NCI-H128 (cell line): Measurements from ENCODE around the gene HAUS5.
"Not testable (repeated sequence)": the region's sequence is repeated elsewhere in the genome, so short reads cannot be mapped to it uniquely, and the experiment has no call there.

Experiments
- DNase-seq: peaks from one replicate; lab custom pipeline; 2025; ENCODE audit not compliant: unreplicated experiment; lab: John Stamatoyannopoulos, UW

The HAUS5 gene, protein sequence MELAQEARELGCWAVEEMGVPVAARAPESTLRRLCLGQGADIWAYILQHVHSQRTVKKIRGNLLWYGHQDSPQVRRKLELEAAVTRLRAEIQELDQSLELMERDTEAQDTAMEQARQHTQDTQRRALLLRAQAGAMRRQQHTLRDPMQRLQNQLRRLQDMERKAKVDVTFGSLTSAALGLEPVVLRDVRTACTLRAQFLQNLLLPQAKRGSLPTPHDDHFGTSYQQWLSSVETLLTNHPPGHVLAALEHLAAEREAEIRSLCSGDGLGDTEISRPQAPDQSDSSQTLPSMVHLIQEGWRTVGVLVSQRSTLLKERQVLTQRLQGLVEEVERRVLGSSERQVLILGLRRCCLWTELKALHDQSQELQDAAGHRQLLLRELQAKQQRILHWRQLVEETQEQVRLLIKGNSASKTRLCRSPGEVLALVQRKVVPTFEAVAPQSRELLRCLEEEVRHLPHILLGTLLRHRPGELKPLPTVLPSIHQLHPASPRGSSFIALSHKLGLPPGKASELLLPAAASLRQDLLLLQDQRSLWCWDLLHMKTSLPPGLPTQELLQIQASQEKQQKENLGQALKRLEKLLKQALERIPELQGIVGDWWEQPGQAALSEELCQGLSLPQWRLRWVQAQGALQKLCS

DNA sequence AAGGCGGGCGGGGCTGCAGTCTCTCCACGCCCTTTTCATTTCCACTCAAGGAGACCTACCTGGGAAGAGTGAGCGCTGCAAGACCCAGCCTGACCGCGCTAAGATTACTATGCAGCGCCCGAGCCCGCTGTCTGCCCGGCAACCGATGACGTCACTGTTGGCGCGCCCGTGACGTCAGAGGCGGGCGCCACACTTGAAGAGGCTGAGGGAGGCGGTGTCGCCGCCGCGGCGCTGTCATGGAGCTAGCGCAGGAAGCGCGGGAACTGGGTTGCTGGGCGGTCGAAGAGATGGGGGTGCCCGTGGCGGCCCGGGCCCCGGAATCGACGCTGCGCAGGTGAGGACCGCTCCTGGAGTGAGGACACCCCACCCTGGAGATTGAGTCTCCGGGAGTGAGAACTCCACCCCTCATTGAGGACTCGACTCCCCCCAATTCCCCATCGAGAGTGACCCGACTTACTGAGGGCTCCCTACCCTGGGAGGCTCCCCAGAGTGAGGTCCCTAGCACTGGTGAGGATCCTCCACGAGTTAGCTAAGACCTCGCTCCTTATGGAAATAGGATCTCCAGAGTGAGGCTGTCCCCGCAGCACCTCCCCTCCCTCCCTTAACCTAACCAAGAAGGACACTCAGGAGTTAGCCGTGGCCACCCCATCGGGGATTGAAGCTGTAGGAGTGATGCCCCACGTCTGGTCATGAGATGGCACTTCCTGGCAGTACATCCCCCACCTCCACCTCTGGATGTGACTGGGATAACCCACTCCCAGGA lies at the start of gene HAUS5:
HAUS5 (plus strand) TSS at position 177 of the 763 bp plus-strand sequence; CDS start at position 237, 60 bp downstream.
- DNase-seq = peak; percentile 79

DNA sequence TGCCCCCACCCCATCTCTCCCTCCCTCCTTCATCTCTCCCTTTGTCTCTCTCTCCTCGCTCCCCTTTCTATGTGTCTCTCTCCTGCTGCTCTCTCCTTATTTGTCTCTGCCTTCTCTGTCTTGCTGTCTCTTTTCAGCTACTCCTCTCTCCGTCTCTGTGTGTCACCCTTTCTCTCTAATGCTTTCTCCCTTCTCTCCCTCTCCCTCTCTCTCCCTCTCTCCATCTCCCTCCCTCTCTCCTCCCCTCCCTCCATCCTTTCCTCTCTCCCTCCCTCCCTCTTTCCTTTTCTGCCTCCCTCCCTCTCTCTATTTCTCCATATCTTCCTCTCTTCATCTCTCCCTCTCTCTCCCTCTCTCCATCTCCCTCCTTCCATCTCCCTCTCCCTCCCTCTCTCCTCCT lies 49.8 kb upstream of the HAUS5 start:
- DNase-seq = no peak

DNA sequence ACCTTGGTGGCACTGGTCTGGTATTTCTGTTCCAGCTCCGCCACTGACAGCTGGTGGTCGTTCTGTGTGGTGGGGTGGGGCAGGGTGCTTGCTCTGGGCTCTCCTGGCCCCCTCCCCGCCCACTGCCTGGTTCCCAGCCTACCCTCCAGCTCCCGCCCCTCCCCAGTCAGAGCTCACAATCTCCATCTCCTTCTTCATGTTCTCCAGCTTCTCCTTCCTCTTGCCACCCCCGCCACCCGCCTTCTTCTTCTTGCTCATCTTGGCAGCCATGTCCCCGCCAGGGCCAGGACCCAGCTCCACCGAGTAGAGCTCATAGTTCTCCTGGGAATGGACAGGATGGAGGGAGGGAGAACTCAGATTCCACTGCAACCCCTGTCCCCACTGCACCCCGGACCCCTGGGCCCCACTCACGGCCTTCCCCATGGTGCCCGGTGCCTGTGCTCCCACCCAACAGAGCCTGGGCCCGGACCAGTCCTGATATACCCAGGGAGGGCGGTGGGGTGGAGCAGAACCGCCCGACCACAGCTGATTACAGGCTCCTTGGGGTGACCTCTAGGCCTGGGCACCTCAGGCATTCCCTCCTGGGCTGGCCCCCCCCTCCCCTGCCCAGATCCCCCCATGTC lies 49.2 kb upstream of the HAUS5 start, which contains the start of gene ATP4A:
ATP4A (minus strand) TSS at position 452 of the 623 bp plus-strand sequence; CDS start at position 423, 29 bp downstream.
- no peak for DNase-seq

DNA sequence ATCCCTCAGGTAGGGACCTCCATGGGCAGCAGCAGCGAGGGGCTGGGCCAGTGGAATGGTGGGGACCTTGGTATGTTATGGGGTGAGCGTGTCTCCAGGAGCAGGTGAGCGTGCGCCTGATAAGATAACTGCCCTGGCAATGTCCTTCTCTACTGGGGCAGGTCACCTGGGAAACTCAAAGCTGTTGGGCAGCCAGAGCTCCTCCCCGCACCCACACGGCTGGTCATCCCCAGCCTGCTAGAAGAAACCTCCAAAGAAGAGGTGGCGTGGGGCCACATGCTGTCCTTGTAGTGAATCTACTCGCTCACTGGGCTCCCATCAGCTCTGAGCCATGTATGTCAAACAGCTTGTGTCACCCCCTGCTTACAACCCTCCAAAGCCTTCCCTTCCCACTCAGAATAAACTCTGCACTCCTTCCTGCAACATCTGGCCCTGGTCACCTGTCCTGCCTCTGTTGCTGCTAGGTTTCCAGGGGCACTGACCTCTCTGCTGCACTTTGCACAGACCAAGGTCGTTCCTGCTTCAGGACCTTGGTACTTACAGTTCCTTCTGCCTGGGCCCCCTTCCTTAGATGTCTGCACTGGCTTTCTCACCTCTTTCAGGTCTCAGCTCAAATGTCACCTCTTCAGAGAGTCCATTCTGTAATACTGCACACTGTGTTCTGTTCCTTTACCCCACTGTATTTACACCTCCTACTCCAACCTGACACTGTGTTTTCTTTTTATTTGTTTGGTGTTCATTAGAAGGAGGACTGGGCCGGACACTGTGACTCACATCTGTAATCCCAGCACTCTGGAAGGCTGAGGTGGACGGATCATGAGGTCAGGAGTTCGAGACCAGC lies 47.3 kb upstream of the HAUS5 start:
- no peak for DNase-seq

DNA sequence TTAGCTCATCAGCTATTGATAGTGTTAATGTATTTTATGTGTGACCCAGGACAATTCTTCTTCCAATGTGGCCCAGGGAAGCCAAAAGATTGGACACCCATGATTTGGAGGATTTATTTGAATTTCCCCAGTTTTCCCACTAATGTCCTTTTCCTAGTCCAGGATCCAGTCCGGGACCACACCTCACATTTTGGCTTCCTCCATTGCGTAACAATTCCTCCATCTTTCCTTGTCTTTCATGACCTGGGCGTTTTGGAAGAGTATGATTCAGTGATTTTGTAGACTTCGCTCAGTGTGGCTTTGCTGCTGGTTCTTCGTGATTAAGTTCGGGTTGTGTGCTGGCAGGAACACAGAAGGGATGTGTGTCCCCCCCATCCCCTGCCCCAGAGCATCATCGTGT lies 45.8 kb upstream of the HAUS5 start:
- DNase-seq = no peak

DNA sequence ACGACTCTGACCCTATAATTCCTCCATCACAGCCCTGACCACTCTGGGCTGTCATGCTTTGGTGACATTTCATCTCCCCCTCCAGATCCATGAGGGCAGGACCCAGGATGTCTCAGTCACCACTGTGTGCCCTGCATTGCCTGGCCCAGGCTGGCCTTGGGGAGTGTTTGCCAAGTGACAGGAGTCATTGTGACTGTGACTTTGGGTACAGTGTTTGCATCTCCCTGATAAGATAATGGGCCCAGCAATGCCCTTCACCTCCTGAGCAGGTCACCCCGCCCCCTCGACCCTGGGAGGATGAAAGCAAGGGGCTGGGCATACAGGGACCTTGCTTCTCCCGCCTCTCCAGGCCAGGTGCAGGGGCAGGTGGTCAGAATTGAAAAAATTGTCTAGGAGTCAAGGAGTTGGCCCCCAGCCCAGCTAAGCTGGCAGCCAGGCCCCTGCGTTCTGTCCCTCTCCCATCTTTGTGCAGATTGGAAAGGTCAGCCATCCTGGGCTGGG lies 43.2 kb upstream of the HAUS5 start:
- DNase-seq = no peak

DNA sequence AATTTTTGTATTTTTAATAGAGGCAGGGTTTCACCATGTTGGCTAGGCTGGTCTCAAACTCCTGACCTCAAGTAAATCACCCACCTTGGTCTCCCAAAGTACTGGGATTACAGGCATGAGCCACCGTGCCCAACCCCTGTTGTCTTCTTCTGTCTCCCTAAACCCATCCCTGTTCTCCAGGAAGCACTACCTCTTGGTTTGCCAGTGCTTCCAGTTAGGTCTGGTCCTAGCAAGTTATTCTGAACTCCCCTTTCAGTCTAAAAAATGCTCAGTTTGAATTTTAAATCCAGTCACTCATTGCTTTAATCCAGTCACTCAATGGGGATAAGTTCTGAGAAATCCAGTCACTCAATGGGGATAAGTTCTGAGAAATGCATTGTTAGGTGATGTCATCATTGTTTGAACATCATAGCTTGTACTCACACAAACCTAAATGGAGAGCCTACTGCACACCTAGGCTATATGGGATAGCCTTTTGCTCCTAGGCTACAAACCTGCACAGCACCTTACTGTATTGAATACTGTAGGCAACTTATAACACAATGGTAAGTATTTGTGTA lies 41.0 kb upstream of the HAUS5 start:
- no peak for DNase-seq

DNA sequence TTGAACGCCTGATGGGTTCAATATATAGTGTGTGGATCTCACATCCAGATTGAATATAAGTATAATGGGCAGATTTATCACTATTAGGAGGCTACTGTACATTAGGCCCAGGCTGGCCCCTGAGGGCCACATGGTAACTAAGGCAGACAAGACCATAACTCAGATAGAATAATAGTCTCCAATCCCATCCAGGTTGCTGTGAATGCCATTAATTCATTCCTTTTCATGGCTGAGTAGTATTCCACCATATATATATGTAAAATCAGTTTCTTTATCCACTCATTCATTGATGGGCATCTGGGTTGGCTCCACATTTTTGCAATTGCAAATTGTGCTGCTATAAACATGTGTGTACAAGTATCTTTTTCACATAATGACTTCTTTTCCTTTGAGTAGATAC lies 34.6 kb upstream of the HAUS5 start:
- DNase-seq = no peak

DNA sequence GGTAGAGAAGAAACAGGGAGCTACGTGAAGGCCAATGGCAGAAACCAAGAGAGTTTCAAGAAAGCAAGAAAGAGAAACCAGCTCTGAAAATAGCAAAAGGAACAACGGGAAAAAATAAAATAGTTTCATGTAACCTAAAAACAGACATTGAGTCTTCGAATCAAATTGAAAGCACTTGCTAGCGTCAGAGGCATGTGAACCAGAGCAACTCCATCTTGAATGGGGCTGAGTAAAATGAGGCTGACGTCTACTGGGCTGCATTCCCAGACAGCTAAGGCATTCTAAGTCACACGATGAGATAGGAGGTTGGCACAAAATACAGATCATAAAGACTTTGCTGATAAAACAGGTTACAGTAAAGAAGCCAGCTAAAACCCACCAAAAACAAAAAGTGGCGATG lies 33.8 kb upstream of the HAUS5 start:
- DNase-seq = no peak

DNA sequence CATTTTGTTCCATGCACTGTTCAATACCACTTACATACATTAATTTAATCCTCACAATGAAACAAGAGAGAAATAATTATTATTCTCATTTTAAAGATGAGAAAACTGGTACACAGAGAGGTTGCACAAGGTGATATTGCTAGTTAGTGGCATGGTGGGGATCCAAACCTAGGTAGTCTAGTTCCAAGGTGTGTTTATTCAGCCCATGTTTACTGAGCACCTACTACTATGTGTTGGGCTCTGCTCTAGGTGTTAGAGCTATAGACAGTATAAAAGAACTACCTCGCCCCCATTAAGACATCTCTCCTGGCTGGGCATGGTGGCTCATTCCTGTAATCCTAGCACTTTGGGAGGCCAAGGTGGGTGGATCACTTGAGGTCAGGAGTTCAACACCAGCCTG lies 29.8 kb upstream of the HAUS5 start:
- DNase-seq = no peak

DNA sequence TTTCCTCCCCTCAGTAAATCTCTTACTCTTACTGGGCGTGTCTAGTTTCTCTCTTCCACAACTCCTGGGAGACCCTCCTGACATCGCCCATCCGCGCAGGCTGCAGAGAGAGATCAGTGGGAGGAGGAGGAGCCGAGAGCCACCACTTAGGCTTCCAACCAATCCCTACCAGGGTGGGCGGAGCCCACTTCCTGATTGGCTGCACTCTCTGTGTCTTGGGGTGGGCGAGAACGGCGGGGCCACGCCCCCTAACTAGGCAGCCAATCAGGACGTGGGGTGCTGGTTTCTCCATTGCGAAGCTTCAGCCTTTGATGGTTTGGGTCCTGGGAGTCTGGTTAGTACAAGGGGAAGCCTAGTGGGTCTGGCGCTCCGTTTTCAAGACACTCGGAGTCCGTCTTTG lies 26.7 kb upstream of the HAUS5 start, which contains the start of gene PMIS2:
PMIS2 (plus strand) TSS at position 326 of the 400 bp plus-strand sequence. CDS start 87 bp downstream, outside the sequence.
- no peak for DNase-seq

DNA sequence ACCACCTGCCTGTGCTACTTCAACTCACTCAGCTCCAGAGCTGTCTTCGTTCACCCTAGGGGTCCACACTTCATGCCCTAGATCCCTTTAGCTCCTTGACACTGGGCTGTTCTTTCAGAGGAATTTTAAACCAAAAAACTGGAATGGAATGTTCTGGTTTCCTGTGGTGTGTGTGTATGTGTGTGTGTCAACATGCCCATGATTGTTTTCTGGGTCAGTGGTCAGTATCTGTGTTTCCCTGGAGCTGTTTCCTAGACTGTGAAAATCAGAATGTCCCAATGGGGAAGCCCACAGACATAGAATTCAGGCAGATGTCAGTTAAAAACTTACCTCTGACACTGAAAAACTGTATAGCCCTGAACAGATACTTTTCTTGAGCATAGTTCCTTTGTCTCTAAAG lies 25.2 kb upstream of the HAUS5 start:
- no peak for DNase-seq

DNA sequence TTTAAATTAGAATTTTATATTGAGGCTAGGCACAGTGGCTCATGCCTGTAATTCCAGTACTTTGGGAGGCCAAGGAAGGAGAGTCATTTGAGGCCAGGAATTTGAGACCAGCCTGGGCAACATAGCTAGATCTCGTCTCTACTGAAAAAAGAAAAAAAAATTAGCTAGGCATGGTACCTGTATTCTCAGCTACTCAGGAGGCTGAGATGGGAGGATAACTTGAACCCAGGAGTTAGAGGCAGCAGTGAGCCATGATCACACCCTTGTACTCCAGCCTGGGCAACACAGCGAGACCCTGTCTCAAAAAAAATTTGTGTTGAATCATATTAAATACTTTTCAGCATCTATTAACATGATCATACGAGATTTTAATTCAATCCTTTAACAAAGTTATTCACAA lies 21.7 kb upstream of the HAUS5 start:
- DNase-seq = no peak

DNA sequence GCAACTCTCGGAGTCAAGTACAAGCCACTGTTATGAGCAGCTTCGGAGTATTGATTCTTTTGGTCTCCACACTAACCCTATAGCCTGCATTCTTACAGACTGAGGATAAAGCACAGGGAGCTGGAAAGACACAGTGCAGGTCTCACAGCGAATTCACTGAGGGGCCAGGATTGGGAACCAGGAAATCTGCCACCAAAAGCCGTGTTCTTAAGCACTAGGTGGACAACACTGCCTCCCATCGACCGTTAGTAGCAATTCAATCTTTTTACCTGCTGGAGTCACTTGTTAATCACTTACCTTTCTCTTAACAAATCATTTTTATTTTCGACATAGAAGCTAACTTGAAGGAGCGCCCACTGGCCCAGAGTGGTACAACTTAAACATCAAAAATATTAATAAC lies 20.3 kb upstream of the HAUS5 start:
- no peak for DNase-seq

DNA sequence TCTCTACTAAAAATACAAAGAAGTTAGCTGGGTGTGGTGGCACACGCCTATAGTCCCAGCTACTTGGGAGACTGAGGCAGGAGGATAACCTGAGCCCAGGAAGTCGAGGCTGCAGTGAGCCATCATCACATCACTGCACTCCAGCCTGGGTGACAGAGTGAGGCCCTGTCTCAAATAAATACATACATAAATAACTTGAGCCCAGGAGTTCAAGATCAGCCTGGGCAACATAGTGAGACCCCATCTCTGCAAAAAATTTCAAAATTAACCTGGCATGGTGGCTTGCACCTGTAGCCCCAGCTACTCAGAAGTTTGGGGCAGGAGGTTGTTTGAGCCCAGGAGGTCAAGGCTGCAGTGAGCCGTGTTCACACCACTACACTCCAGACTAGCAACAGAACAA lies 17.5 kb upstream of the HAUS5 start:
- not testable (repeated sequence) for DNase-seq

DNA sequence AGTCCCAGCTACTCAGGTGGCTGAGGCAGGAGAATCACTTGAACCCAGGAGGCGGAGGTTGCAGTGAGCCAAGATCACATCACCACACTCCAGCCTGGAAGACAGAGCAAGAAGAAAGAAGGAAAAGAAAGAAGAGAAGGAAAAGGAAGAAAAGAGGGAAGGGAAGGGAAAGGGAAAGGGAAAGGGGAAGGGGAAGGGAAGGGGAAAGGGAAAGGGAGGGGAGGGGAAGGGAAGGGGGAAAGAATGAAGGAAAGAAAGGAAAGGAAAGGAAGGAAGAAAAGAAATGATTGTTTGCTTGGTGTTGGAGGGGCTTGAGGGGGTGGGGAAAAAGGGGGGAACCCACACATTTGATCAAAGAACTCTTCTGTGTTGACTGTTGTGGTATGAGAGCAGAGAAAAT lies 16.6 kb upstream of the HAUS5 start:
- no peak for DNase-seq

DNA sequence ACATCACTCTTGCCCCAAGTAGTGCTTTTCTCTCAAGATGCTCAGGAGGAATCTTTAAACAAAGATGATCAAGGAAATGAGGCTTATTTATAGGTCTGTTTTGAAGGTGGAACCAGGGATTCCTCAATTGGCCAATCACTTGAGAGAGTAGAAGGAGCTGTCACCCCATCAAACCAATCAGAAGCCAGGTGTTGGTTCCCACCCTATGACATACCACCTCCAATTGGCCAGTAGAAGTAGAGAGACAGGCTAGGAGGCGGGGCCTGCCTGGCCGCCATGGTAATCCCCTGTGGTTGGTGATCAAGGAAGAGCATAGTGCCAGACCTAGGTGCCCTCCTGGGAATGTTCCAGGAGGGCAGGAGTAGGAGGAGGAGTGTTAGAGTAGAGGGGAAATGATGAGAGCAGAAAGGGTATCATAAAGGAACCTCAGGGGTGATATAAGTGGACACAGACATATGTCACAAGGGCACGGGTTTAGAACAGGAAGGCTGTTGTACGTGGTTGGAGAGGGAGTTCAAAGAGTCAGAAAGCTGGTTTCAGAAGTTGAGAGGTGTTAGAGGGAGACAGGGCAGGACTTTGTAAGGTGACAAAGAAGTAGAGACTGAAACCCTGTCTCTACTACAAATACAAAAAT lies 16.1 kb upstream of the HAUS5 start:
- DNase-seq = no peak

DNA sequence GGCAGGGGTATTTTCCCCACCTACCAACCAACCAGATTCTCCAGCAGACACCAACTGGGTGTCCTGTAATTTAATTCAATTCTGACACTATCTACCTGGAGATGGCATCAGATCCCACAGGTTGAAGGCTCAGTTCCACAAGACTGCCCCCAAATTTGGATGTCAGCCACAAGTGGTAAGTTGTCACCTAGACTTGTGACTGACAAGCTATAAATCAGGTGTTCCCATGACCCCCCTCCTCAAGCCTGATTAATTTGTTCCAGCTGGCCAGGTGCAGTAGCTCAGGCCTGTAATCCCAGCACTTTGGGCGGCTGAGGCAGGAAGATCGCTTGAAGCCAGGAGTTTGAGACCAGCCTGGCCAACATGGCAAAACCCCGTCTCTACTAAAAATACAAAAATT lies 10.6 kb upstream of the HAUS5 start:
- no peak for DNase-seq

DNA sequence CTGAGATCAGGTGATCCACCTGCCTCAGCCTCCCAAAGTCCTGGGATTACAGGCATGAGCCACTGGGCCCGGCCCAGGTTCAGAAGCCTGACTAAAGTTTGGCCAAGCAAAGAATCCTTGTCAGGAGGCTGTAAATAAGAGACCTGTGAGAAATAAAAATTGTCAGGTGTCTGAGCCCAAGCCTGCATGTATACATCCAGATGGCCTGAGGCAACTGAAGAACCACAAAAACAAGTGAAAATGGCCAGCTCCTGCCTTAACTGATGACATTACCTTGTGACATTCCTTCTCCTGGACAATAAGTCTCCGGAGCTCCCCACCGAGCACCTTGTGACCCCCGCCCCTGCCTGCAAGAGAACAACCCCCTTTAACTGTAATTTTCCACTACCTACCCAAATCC lies 8.1 kb upstream of the HAUS5 start:
- DNase-seq = not testable (repeated sequence)
